ENCODE results near the gene PSPH. TPM values are rescaled to one million over a fixed set of nuclear protein-coding genes. Genes with fewer than 3 reads are reported as not detected.

Gene PSPH
- total RNA-seq, 1 donor from 2014 or later: 9.0 TPM

- Mint-ChIP-seq H3K9me3 (no peaks in the 10 kb centered on the region), H3K4me1 (no peaks in the 10 kb centered on the region), H3K27ac (no peak overlapping the region), H3K27me3 (no peaks in the 10 kb centered on the region), H3K36me3 (ENCODE audit: low read depth) (no peaks in the 10 kb centered on the region), H3K4me3 (no peak overlapping the region)
- TF ChIP-seq CTCF (IDR thresholded peaks at IDR 0.05): no peak
- ATAC-seq (ENCODE audit: low read depth) (no peak), DNase-seq (no peak)
- ChIA-PET CTCF (interaction anchor here (0.8 to 5.5 kb wide), 3 partner anchors 10 to 67 kb away, joined by 3 to 48 read pairs (median 5); partner anchors contain the start of gene SUMF2), POLR2A (no interaction called here)
- intact Hi-C loops (cut with micrococcal nuclease): loop anchor here (5.0 kb wide), 2 partner anchors 365 to 725 kb away; no protein-coding TSS in a partner anchor
Measured at GRCh38 chr7:56007167-56007652, 44.0 kb downstream of the PSPH start.

GRCh38 chr7:56003749-56004148 lies 47.5 kb downstream of the PSPH start:
- ATAC-seq (ENCODE audit: low read depth) (no peak), DNase-seq (no peak)
- Mint-ChIP-seq H3K9me3 (no peaks in the 10 kb centered on the region), H3K27me3 (no peaks in the 10 kb centered on the region), H3K36me3 (ENCODE audit: low read depth) (peaks cover 13% of the 10 kb centered on the region), H3K4me1 (peaks cover 6% of the 10 kb centered on the region), H3K27ac (no peak overlapping the region), H3K4me3 (no peak overlapping the region)
- POLR2A ChIA-PET: interaction anchor here (0.6 kb wide), 1 partner anchor 13 kb away, joined by 3 read pairs; no protein-coding TSS in a partner anchor
- TF ChIP-seq CTCF (IDR thresholded peaks at IDR 0.05): no peak
- CTCF ChIA-PET: interaction anchor here (1.7 to 5.5 kb wide), 2 partner anchors 70 to 362 kb away, joined by 6 to 48 read pairs; no protein-coding TSS in a partner anchor
- intact Hi-C loops (cut with micrococcal nuclease): no loop called here

- H3K4me1 Mint-ChIP-seq: peaks cover 6% of the 10 kb centered on the region
- intact Hi-C loops (cut with micrococcal nuclease): no loop called here
- no peaks in the 10 kb centered on the region for H3K27me3 Mint-ChIP-seq
- no peak overlapping the region for H3K27ac Mint-ChIP-seq
- H3K36me3 Mint-ChIP-seq (ENCODE audit: low read depth): peaks cover 64% of the 10 kb centered on the region
- no peak for TF ChIP-seq CTCF (IDR thresholded peaks at IDR 0.05)
- DNase-seq: no peak
- CTCF ChIA-PET: interaction anchor here (0.6 to 1.0 kb wide), 2 partner anchors 10 to 76 kb away, joined by 3 read pairs; no protein-coding TSS in a partner anchor
- no peaks in the 10 kb centered on the region for H3K9me3 Mint-ChIP-seq
- POLR2A ChIA-PET: no interaction called here
- no peak overlapping the region for H3K4me3 Mint-ChIP-seq
- ATAC-seq (ENCODE audit: low read depth): no peak
Measured at GRCh38 chr7:55996856-55997500, 54.3 kb downstream of the PSPH start.

- TF ChIP-seq CTCF (IDR thresholded peaks at IDR 0.05): no peak
- no peak overlapping the region for H3K27ac Mint-ChIP-seq
- POLR2A ChIA-PET: no interaction called here
- CTCF ChIA-PET: no interaction called here
- DNase-seq (no peak), ATAC-seq (ENCODE audit: low read depth) (no peak)
- no peak overlapping the region for H3K4me3 Mint-ChIP-seq
- H3K27me3 Mint-ChIP-seq: no peaks in the 10 kb centered on the region
- peaks cover 75% of the 10 kb centered on the region for H3K36me3 Mint-ChIP-seq (ENCODE audit: low read depth)
- H3K9me3 Mint-ChIP-seq: no peaks in the 10 kb centered on the region
- no peaks in the 10 kb centered on the region for H3K4me1 Mint-ChIP-seq
- intact Hi-C loops (cut with micrococcal nuclease): no loop called here
Measured at GRCh38 chr7:55992346-55992745, 58.9 kb downstream of the PSPH start.

- Mint-ChIP-seq H3K4me1 (no peaks in the 10 kb centered on the region), H3K36me3 (ENCODE audit: low read depth) (peaks cover 69% of the 10 kb centered on the region), H3K27me3 (no peaks in the 10 kb centered on the region), H3K4me3 (no peak overlapping the region), H3K9me3 (no peaks in the 10 kb centered on the region), H3K27ac (no peak overlapping the region)
- ChIA-PET POLR2A (no interaction called here), CTCF (interaction anchor here (0.9 to 1.1 kb wide), 2 partner anchors 18 to 91 kb away, joined by 3 read pairs; no protein-coding TSS in a partner anchor)
- intact Hi-C loops (cut with micrococcal nuclease): no loop called here
- DNase-seq: no peak
- ATAC-seq (ENCODE audit: low read depth): no peak
- TF ChIP-seq CTCF (IDR thresholded peaks at IDR 0.05): no peak
Measured at GRCh38 chr7:55983537-55983936, 67.7 kb downstream of the PSPH start.

Data from activated B cell treated with CpG ODN at 0.5 μM for 24 hours (primary cell).